Non-pigmented ciliary epithelial cell (primary cell): ENCODE measurements around the gene LRPPRC.

ENCODE experiments used
- DNase-seq: peaks from one replicate; pipeline ENCODE4 v3.0.0-alpha.2; 2010; ENCODE audit warnings: low read depth

LRPPRC gene

GRCh38 chr2:43853141-43854081 is 142.4 kb downstream of the LRPPRC start:
- DNase-seq: no peak

DNA sequence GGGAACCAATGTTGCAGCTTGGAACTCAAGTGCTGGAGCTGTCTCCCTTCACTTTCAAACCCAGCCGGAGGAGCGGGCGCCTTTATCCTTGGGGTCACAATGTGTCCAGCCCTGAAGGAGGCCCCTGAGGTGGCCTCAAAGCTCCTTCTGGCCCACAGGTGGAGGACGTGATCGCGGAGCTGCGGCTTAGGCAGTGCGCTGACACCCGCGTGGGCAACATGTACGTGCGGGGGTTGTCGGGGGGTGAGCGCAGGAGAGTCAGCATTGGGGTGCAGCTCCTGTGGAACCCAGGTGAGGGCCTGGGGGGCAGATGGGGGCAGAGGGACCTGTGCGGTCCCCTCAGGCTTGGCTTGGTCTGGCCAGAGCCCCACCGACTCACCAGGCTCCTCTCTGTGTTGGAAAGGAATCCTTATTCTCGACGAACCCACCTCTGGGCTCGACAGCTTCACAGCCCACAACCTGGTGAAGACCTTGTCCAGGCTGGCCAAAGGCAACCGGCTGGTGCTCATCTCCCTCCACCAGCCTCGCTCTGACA is 143.5 kb downstream of the LRPPRC start:
- DNase-seq: no peak

DNA sequence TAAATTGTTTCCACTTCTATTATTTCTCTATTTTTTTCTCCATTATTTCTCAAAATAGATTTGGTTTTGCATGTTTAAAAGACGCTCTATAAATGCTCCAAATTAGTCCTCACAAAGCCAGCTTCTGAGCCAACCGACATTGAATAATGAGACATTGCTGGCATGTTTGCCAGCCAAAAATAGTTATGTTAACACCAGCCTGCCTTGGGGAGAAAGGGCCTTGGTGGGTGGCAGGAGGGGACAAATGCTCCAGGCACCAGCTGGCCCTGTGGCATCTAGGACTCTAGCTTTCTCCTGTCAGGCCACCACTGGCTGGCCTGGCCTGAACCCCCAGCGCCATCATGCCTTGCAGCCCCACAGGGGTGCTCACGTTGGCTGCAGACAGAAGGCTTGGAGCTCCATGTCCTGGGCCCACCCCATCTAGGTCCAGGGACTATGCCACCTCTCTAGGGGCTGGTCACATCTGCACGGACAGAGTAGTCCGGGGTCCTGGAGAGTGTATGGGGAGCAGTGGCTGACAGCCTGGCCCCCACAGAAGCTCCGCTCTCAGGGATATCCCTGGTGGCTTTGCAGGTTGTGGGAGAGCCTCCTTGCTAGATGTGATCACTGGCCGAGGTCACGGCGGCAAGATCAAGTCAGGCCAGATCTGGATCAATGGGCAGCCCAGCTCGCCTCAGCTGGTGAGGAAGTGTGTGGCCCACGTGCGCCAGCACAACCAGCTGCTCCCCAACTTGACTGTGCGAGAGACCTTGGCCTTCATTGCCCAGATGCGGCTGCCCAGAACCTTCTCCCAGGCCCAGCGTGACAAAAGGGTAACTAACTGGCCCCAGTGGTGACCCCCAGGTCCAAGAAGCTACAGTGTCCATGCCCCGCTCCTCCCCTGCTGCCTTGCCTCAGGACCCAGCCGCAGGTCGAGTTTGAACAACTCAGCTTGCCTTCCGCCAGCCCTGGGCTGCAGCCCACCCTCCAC is 144.5 kb downstream of the LRPPRC start:
- DNase-seq: no peak

DNA sequence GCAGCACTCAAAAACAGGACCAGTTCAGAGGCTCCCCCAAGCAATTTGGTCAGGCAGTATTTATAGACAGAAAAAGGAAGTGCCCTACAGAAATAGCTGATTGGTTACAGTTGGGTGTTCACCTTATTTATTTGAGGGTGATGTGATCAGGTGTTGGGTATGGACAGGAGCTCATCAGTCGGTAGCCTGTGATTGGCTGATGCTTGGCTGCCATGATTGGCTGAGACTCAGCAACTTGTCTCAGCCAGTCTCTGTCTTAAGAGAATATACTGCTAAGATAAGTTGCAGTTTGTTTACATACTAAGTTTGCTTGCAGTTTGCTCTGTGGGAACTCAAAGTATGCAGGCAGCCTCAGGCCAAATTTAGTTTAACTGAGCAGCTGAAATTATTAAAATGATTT is 147.6 kb downstream of the LRPPRC start:
- no peak for DNase-seq

DNA sequence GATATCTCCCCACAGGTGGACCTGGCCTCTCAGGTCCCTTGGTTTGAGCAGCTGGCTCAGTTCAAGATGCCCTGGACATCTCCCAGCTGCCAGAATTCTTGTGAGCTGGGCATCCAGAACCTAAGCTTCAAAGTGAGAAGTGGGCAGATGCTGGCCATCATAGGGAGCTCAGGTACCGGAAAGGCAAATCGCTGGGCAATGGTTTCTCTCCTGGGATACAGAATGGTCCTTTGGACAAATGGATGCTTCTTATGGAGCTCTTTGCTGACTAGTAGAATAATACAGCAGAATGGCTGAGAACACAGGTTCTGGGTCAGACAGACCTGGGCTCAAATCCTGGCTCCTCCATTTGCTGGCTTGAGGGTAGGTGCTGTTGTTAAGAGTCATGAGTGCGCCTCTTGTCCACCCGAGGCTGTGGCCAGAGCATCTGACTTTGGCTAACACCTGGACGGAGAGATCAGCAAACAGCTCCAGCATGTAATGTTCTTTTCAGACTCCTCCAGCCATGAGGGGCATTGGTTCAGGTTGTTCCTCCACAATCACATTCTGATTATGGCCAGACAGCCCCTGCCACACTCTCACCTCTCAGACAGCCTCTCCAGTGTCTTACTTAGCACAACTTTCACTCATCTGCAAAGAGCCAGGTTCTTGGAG is 149.5 kb downstream of the LRPPRC start:
- DNase-seq: no peak

GRCh38 chr2:43845181-43845580 is 150.6 kb downstream of the LRPPRC start:
- DNase-seq: no peak

DNA sequence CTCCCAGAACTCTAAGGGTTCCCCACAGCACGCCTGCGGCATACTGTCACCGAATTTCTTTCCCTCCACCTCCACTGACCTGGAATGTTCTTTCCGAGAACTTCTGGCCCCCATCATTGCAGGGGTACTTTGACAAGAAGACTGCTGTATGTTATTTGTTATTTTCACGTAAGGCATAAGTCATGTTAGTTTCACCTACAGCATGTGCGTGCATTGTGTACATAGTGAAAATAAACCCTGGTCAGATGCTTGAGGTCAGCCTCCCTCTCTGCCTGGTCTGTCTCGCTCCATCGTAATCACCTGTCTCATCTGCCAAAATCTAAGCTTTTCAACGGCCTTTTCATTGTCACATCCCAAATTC is 152.9 kb downstream of the LRPPRC start:
- no peak for DNase-seq

GRCh38 chr2:43841949-43842865 is 153.6 kb downstream of the LRPPRC start:
- DNase-seq: no peak

- DNase-seq: no peak
Measured at GRCh38 chr2:43840965-43841364, 154.8 kb downstream of the LRPPRC start.

DNA sequence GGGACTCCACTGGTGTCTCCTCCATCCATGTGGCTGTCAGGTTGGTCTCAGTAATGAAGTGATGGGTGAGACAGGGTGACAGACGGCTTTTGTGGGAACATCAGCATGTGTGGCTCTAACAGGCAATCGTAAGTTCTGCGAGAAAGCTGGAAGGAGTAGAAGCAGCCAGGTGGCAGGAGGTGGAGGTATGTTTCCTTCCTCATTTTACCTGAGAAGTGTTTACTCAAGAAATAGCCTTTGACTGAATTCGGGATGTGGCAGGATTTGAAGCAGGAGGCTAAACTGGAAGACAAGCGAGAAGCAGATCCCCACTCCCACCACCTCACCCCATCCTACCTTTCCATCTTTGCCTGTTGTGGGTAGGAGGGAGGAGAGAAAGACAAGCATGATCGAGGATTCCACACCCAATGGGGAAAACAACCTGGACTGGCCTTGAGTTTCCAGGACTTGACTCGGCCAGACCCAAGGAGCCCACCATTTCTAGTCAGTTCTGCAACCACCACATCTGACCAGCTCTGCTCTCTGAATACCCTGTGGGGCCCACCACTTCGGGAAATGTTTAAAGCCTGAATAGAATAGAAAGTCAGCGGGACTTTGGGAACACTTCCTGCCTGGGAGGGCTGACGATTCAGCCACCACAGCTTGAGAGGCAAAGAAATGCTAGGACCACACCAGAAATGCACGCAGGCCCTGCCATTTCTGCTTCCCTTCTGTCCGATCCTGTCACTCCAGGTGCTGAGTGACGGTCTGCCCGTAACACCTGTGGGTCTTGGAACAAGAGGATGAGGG is 155.8 kb downstream of the LRPPRC start:
- DNase-seq: no peak

- no peak for DNase-seq
Measured at GRCh38 chr2:43838560-43839267, 157.1 kb downstream of the LRPPRC start, which contains the start of the genes ABCG5 and ABCG8. TSS of gene ABCG5 (minus strand) at chr2:43838839. CDS start at chr2:43838679, 160 bp downstream. TSS of gene ABCG8 (plus strand) at chr2:43838971. CDS start at chr2:43839054, 83 bp downstream.

DNA sequence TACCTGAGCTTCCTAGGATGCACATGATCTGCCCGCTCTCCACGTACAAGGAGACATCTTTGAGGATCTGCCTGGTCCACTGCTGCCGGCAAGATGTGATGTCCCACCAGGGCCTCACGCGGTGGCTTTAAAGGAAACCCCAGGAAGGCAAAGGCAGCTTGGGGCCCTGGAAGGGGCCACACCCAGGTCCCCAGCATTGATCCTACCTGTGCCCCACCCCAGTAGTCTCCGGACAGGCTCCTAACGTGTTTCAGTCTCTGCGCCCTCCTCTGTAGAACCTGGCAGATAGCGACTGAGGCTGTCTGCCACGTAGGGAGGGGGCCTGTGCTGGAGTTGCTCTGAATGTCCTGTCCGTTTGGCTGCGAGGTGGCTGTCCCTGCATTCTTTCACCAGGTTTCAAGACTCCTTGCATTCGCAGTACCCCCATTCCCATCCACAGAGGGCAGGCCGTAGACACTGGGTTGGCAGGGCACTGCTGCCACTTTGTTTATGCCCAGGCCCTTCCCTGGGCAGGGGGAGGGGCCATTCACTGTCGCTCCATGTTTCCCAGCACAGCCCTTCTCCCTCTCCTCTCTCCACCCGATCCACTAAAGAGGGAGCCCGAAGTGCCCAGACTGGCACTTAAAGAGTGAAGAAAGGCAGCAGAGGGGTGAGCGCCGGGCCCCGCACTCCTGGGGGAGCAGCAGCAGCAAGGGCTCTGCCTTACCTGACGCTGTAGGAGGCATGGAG is 157.8 kb downstream of the LRPPRC start:
- DNase-seq: no peak

GRCh38 chr2:43837033-43837432 is 158.8 kb downstream of the LRPPRC start:
- DNase-seq: no peak
